ENCODE results near the gene SMNDC1. TPM values are rescaled to one million over a fixed set of nuclear protein-coding genes. Genes with fewer than 3 reads are reported as not detected.

Gene SMNDC1
- total RNA-seq, 1 donor from 2014 or later = 12.3 TPM

DNA sequence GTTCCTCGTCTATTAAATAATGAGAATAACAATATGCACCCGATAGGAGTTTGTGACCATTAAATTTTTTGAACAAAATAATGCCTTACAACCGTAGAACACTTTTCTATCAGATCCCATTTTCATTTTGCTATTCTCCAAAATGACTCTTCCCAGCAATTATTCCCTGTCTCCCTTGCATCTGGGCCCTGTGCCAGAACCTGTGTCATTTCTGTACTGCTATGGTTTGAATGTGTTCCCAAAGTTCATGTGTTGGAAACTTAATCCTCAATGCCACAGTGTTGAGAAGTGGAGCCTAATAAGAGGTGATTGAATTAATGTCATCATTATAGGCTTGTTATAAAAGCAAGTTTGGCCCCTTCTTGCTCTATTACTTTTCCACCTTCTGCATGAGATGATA lies 33.2 kb upstream of the SMNDC1 start:
- TF ChIP-seq POLR2A (IDR thresholded peaks at IDR 0.05) (no peak), POLR2AphosphoS5 (IDR thresholded peaks at IDR 0.05; ENCODE audit: insufficient read depth in 1 of 2, low read depth in 1 of 2) (no peak)
- TF ChIP-seq, protein P1, sequence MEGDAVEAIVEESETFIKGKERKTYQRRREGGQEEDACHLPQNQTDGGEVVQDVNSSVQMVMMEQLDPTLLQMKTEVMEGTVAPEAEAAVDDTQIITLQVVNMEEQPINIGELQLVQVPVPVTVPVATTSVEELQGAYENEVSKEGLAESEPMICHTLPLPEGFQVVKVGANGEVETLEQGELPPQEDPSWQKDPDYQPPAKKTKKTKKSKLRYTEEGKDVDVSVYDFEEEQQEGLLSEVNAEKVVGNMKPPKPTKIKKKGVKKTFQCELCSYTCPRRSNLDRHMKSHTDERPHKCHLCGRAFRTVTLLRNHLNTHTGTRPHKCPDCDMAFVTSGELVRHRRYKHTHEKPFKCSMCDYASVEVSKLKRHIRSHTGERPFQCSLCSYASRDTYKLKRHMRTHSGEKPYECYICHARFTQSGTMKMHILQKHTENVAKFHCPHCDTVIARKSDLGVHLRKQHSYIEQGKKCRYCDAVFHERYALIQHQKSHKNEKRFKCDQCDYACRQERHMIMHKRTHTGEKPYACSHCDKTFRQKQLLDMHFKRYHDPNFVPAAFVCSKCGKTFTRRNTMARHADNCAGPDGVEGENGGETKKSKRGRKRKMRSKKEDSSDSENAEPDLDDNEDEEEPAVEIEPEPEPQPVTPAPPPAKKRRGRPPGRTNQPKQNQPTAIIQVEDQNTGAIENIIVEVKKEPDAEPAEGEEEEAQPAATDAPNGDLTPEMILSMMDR (IDR thresholded peaks at IDR 0.05) = no peak
- no peaks in the 10 kb centered on the region for H3K27me3 ChIP-seq
- H3K27ac ChIP-seq = no peak overlapping the region
- no peak for DNase-seq (ENCODE audit: extremely low spot score in 2 of 2)
- intact Hi-C loops (cut with DNase I) = no loop called here
- H3K4me1 ChIP-seq = peaks cover 17% of the 10 kb centered on the region
- no peaks in the 10 kb centered on the region for H3K9me3 ChIP-seq
- no peak overlapping the region for H3K4me3 ChIP-seq
- no peaks in the 10 kb centered on the region for H3K36me3 ChIP-seq

DNA sequence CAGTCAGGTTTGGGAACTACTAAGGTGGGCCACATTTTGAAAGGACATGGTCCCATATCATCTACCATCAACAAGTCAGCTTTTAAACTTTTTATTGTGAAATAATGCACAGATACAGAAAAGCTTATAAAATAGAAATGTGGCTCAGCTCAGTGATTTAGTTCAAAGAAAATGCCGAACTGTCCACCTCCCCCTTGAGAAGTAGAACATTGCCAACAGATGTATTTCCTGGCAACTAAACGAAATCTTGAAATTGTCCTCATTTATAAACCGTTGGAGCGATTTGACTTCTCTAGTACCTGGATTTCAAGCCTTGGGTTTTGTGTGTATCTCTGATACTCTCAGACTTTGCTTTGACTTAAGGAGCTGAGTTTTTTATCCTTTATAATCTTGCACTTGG lies 32.7 kb upstream of the SMNDC1 start:
- intact Hi-C loops (cut with DNase I) = no loop called here
- no peaks in the 10 kb centered on the region for H3K9me3 ChIP-seq
- H3K27ac ChIP-seq = no peak overlapping the region
- DNase-seq (ENCODE audit: extremely low spot score in 2 of 2) = no peak
- H3K27me3 ChIP-seq = no peaks in the 10 kb centered on the region
- no peak for TF ChIP-seq POLR2AphosphoS5 (IDR thresholded peaks at IDR 0.05; ENCODE audit: insufficient read depth in 1 of 2, low read depth in 1 of 2)
- TF ChIP-seq, protein P1 (IDR thresholded peaks at IDR 0.05) = no peak
- H3K4me3 ChIP-seq = no peak overlapping the region
- peaks cover 17% of the 10 kb centered on the region for H3K4me1 ChIP-seq
- no peaks in the 10 kb centered on the region for H3K36me3 ChIP-seq

DNA sequence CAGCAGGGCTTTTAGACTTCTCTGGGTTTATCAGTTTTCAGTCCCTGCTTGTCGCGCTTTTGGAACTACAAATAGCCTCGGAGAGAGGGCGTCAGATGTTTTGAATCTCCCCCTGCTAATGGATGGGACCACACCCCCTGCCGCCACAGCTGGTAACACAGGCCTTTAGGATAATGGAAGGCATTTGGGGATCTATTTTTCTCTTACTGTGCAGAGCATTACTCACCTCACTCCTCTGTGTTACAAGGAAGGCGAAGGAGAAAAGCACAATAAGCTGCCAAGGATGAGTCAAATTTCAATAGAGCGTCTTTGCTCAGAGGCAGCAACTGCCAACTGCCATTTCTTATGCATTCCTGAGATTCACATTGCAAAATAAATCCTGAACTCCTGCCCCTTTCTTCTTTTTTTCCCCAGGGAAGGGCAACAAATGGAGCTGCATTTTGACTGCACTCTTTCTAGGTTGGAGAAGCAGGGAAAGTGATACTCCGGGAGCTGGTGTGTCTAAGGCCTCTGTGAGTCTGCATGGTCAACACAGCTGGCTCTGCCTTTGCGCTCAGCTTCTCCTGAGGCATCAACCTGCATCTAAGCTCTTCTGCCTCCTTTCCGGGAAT lies 31.5 kb upstream of the SMNDC1 start:
- no peak for DNase-seq (ENCODE audit: extremely low spot score in 2 of 2)
- H3K4me3 ChIP-seq = no peak overlapping the region
- H3K4me1 ChIP-seq = peaks cover 17% of the 10 kb centered on the region
- no peaks in the 10 kb centered on the region for H3K27me3 ChIP-seq
- no peaks in the 10 kb centered on the region for H3K36me3 ChIP-seq
- TF ChIP-seq POLR2A (IDR thresholded peaks at IDR 0.05) (peak in 1 of 2 donors; percentile 5), POLR2AphosphoS5 (IDR thresholded peaks at IDR 0.05; ENCODE audit: insufficient read depth in 1 of 2, low read depth in 1 of 2) (peak in 1 of 2 donors; percentile 76)
- TF ChIP-seq, protein P1 (IDR thresholded peaks at IDR 0.05) = no peak
- intact Hi-C loops (cut with DNase I) = no loop called here
- H3K27ac ChIP-seq = peak overlapping the region; percentile 15
- H3K9me3 ChIP-seq = no peaks in the 10 kb centered on the region

DNA sequence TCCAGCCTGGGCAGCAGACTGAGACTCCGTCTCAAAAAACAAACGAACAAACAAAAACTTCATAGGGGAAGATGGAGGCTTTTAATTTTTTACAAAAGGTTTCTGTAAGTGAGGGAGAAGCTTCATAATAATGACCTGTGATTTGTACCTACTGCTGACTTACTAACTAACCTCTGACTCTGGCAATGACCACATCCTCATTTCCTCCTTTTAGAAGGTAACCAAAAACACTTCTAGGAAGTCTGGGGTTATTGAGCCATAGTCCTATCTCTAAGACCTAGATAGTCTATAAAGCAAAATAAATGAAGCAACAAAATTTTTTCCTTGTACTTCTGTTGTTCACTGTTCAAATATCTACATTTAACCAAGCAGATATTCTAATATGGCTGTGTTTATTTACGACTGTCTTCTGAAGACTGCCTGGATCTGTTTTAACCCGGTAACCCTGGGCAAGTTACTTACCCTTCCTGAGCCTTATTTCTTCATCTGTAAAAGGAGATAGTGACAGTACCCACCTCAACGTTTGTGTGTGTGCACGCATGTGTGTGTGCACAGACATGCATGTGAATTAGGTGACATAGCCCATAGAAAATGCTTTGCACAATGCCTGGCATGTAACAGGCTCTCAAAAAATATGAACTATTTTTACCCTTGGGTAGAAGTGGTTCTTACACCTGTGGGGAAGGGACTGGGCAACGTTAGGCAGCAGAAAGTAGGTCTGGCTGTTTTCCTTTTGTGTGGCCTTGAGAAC lies 30.8 kb upstream of the SMNDC1 start:
- TF ChIP-seq, protein P1 (IDR thresholded peaks at IDR 0.05) = no peak
- no peak for TF ChIP-seq POLR2AphosphoS5 (IDR thresholded peaks at IDR 0.05; ENCODE audit: insufficient read depth in 1 of 2, low read depth in 1 of 2)
- TF ChIP-seq POLR2A (IDR thresholded peaks at IDR 0.05) = no peak
- Histone ChIP-seq H3K27me3 (no peaks in the 10 kb centered on the region), H3K4me1 (peaks cover 17% of the 10 kb centered on the region), H3K36me3 (no peaks in the 10 kb centered on the region), H3K4me3 (no peak overlapping the region), H3K9me3 (peaks cover 4% of the 10 kb centered on the region), H3K27ac (peak overlapping the region; percentile 15)
- no peak for DNase-seq (ENCODE audit: extremely low spot score in 2 of 2)
- intact Hi-C loops (cut with DNase I) = no loop called here
